OCI-LY1 (cell line): ENCODE measurements around the gene FAM53B.
A peak's percentile ranks its signal among the peaks of the same experiment; 100 is the strongest.

Experiments
- H2AFZ ChIP-seq: fragments of 200-600 bp; sonication (generic), shearing (Covaris generic); 2 replicates; pipeline ENCODE4 v1.6.0; 2014; ENCODE audit warnings: antibody characterized with exemption, mild to moderate bottlenecking, low read length
- H3F3A ChIP-seq: fragments of 200-600 bp; sonication (generic), shearing (Covaris generic); 2 replicates; pipeline ENCODE4 v1.6.0; 2014; ENCODE audit warnings: mild to moderate bottlenecking, antibody characterized with exemption, low read length, moderate library complexity; ENCODE audit not compliant: insufficient read depth
- H3K27ac ChIP-seq: fragments of 200-600 bp; sonication (generic); 2 replicates; pipeline ENCODE4 v1.5.1; 2014; ENCODE audit warnings: low read length, mixed run types, mild to moderate bottlenecking, low read depth; ENCODE audit not compliant: poor library complexity, severe bottlenecking
- H3K27me3 ChIP-seq: fragments of 200-600 bp; sonication (generic); 2 replicates; pipeline ENCODE4 v1.6.0; 2014; ENCODE audit warnings: antibody characterized with exemption, mild to moderate bottlenecking, low read length, moderate library complexity; ENCODE audit not compliant: insufficient read depth
- H3K36me3 ChIP-seq: fragments of 200-600 bp; sonication (generic); 2 replicates; pipeline ENCODE4 v1.6.1; 2014; ENCODE audit warnings: mild to moderate bottlenecking, antibody characterized with exemption, low read length, moderate library complexity, mixed read lengths; ENCODE audit not compliant: insufficient read depth
- H3K4me1 ChIP-seq: fragments of 200-600 bp; sonication (generic); 2 replicates; pipeline ENCODE4 v1.5.1; 2014; ENCODE audit warnings: mild to moderate bottlenecking, low read length, moderate library complexity; ENCODE audit not compliant: insufficient read depth, severe bottlenecking
- H3K4me2 ChIP-seq: fragments of 200-600 bp; sonication (generic), shearing (Covaris generic); 2 replicates; pipeline ENCODE4 v1.6.1; 2014; ENCODE audit warnings: low read length
- H3K4me3 ChIP-seq: fragments of 200-600 bp; sonication (generic); 2 replicates; pipeline ENCODE4 v1.5.1; 2014; ENCODE audit warnings: low read length, low read depth, mild to moderate bottlenecking, mixed read lengths; ENCODE audit not compliant: poor library complexity, severe bottlenecking
- H3K79me2 ChIP-seq: fragments of 200-600 bp; shearing (Covaris generic); 2 replicates; pipeline ENCODE4 v1.6.1; 2016; ENCODE audit warnings: mixed run types, low read length, mixed read lengths; ENCODE audit not compliant: insufficient read depth
- H3K9ac ChIP-seq: fragments of 200-600 bp; sonication (generic), shearing (Covaris generic); 2 replicates; pipeline ENCODE4 v1.6.1; 2014; ENCODE audit warnings: mild to moderate bottlenecking, low read length, mixed read lengths
- H3K9me2 ChIP-seq: fragments of 200-600 bp; sonication (generic), shearing (Covaris generic); 2 replicates; pipeline ENCODE4 v1.6.1; 2014; ENCODE audit warnings: low read depth, mild to moderate bottlenecking, low read length, mixed read lengths
- H3K9me3 ChIP-seq: fragments of 200-600 bp; shearing (Covaris generic); 2 replicates; pipeline ENCODE4 v1.6.1; 2014; ENCODE audit warnings: low read length, mixed read lengths
- H4K20me1 ChIP-seq: fragments of 200-600 bp; sonication (generic), shearing (Covaris generic); 2 replicates; pipeline ENCODE4 v1.6.0; 2016; ENCODE audit warnings: mild to moderate bottlenecking, low read length; ENCODE audit not compliant: insufficient read depth
- CTCF ChIP-seq: fragments of 200-600 bp; sonication (generic), shearing (Covaris generic); IDR thresholded peaks from 2 replicates; pipeline ENCODE4 v1.5.1; 2017; ENCODE audit warnings: mild to moderate bottlenecking, antibody characterized with exemption, low read length, moderate library complexity, mixed read lengths
- EZH2 ChIP-seq: fragments of 200-600 bp; sonication (generic), shearing (Covaris generic); IDR thresholded peaks from 2 replicates; pipeline ENCODE4 v1.8.0; 2017; ENCODE audit warnings: borderline replicate concordance, mixed run types, mild to moderate bottlenecking, antibody characterized with exemption, low read length, moderate library complexity, mixed read lengths

FAM53B gene

GRCh38 chr10:124705817-124706461 is 38.2 kb downstream of the FAM53B start:
- Histone ChIP-seq H2AFZ (no peak overlapping the region), H3K9ac (peak overlapping the region; percentile 34; the same call in 1 of the 2 replicates), H3K79me2 (peaks cover 3% of the 10 kb centered on the region), H3K9me2 (no peaks in the 10 kb centered on the region), H3F3A (no peaks in the 10 kb centered on the region), H3K27ac (peak overlapping the region; percentile 84), H3K4me2 (peak overlapping the region; percentile 3; the same call in 1 of the 2 replicates), H3K9me3 (no peaks in the 10 kb centered on the region), H3K27me3 (no peaks in the 10 kb centered on the region), H3K36me3 (peaks cover 57% of the 10 kb centered on the region), H3K4me1 (peaks cover 96% of the 10 kb centered on the region), H4K20me1 (no peaks in the 10 kb centered on the region), H3K4me3 (no peak overlapping the region)
- no peak for TF ChIP-seq EZH2

- no peaks in the 10 kb centered on the region for H4K20me1 ChIP-seq
- no peaks in the 10 kb centered on the region for H3K9me2 ChIP-seq
- H3F3A ChIP-seq, result no peaks in the 10 kb centered on the region
- TF ChIP-seq CTCF (no peak), EZH2 (no peak)
- H3K4me3 ChIP-seq, result no peak overlapping the region
- H2AFZ ChIP-seq, result no peak overlapping the region
- H3K4me2 ChIP-seq, result peak overlapping the region; percentile 3; the same call in 1 of the 2 replicates
- no peaks in the 10 kb centered on the region for H3K27me3 ChIP-seq
- no peaks in the 10 kb centered on the region for H3K9me3 ChIP-seq
- H3K9ac ChIP-seq, result peak overlapping the region; percentile 34; the same call in 1 of the 2 replicates
- H3K36me3 ChIP-seq, result peaks cover 61% of the 10 kb centered on the region
- H3K79me2 ChIP-seq, result no peaks in the 10 kb centered on the region; the same call in 1 of the 2 replicates
- peak overlapping the region; percentile 84 for H3K27ac ChIP-seq
- H3K4me1 ChIP-seq, result peaks cover 96% of the 10 kb centered on the region
These were observed 38.8 kb downstream of the FAM53B start for GRCh38 chr10:124705381-124705740.

GRCh38 chr10:124704428-124705380 is 39.5 kb downstream of the FAM53B start:
- Histone ChIP-seq H3K9ac (no peak overlapping the region; the same call in 1 of the 2 replicates), H3K4me2 (peak overlapping the region; percentile 3; the same call in 1 of the 2 replicates), H3K4me3 (no peak overlapping the region), H3K9me3 (no peaks in the 10 kb centered on the region), H3F3A (no peaks in the 10 kb centered on the region), H3K36me3 (peaks cover 68% of the 10 kb centered on the region), H3K4me1 (peaks cover 96% of the 10 kb centered on the region), H3K27ac (peak overlapping the region; percentile 84), H4K20me1 (no peaks in the 10 kb centered on the region), H3K79me2 (no peaks in the 10 kb centered on the region; the same call in 1 of the 2 replicates), H2AFZ (no peak overlapping the region), H3K27me3 (no peaks in the 10 kb centered on the region), H3K9me2 (no peaks in the 10 kb centered on the region)
- no peak for TF ChIP-seq EZH2
- TF ChIP-seq CTCF, result no peak
